Measurements from ENCODE around the gene BCAS1.

BCAS1 gene

DNA sequence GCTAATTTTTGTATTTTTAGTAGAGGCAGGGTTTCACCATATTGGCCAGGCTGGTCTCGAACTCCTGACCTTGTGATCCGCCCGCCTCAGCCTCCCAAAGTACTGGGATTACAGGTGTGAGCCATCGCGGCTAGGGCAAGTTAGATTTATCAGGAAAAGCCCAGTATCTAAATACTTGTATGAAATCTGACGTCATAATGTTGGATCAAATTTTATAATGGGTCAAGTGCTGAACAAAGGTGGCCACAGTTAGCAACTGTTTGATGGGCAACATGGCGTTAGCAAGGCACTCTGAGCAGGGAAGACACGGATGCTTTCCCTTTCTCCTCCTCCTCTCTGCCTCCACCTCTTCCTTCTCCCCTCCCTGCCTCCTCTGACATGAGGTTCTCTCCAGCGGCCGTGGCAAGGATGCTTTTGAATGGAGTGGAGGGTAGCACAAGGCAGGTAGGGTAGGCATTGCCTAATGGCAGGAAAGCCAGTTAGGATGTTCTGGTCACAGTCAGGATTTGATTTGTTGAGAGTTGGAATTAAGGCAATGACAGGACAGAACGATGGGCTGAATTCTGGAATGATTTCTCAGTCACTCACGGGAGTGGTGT is 149.6 kb downstream of the BCAS1 start:
- DNase-seq = no peak

DNA sequence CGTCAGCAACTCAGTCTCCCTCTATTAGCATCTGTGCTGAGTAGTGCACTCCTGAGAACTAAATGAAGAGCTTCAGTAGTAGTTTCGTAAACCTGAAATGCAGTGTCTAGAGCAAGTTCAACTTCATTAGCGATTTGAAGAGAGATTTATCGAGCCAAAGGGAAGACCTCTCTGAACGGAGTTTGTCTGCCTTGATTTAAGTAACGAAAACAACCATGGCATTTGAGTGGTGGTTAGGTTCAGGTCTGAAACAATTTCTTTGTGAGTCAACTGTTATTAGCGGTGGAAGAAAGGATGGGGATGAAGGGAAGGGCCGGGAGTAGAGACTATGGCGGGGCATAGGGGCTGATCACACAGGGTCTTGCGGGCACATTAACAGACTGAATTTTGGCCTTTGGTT is 150.5 kb downstream of the BCAS1 start:
- DNase-seq = no peak

DNA sequence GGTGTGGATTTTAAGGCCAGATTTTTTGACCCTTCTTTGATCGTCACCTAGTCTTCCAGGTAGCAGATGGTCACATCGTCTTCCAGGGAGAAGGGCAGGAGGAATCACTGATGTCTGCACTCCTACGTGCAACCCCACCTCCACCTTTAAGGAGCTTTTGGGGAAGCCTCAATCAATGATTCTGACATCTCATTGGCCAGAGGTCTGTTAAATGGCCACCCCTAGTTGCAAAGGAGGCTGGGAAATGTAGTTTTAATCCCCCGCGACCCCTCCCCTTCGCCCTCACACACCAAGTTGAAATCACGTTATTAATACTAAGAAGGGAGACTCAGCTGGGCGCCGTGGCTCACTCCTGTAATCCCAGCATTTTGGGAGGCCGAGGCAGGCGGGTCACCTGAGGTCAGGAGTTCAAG is 151.4 kb downstream of the BCAS1 start:
- no peak for DNase-seq

DNA sequence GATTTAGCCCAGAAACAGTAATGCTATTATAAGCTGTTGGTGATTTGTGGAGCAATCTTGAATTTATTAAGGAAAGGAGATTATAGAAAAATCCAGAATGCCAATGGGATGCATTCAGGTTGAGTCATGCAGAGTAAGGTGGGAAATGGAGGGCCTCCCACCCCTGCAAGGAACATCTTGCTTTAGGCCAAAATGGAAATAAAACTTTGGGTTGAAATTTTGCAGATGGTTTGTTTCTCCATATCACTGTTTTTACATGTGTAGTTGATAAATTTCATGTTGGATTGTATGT is 152.4 kb downstream of the BCAS1 start:
- DNase-seq = no peak

DNA sequence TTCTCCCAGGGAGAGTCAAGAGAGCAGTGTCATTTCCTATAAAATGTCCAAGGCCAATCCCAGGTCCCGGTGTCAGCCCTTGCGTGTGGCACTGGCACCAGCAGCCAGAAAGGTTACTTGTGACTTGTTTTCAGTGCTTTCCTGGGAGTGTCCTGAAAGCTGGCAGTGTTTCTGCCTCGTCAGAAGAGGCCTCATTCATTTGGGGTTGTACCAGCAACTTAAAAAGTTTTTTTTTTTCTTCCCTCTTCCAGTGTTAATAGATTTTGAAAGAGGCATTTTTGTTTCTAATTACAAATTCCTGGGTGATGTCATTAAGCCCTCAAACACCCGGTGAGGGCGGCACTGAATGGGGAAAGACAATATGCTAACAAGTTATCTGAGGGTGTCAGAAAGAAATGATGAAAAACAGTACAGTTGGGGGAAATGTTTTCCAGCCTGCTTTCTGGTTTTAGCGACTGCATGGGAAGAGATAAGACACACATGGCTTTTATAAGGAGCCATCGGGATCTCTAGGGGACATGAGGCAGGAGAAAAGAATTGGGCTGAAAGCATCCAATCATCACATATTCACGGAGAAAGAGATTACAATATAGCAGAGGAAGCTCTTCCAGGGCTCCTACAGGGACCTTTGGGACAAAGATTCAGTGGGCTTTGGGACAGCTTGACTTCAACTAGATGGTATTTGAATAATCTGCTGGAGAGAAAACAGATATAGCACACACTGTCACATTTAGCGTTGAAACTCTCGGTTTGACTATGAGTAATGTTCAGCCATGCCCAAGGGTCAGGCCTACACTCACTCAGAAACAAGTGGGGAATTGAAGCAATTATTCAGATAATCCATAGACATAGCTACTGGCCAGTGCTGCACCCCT is 153.0 kb downstream of the BCAS1 start:
- DNase-seq = no peak

DNA sequence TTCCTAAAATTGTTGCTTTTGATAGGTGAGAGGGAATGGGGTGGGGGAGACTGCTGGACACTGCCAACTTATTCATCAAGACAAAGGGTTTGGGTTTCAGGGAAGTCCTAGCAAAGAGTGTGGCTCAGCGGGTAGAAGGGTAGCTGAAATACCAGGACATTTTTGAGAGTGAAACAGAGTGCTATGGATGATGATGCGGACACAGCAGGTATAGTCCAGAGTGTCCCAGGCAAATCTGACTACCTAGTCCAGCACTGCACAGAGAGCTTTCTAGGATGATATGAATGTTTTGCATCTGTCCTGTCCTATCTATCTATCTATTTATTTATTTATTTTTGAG is 154.3 kb downstream of the BCAS1 start:
- no peak for DNase-seq

DNA sequence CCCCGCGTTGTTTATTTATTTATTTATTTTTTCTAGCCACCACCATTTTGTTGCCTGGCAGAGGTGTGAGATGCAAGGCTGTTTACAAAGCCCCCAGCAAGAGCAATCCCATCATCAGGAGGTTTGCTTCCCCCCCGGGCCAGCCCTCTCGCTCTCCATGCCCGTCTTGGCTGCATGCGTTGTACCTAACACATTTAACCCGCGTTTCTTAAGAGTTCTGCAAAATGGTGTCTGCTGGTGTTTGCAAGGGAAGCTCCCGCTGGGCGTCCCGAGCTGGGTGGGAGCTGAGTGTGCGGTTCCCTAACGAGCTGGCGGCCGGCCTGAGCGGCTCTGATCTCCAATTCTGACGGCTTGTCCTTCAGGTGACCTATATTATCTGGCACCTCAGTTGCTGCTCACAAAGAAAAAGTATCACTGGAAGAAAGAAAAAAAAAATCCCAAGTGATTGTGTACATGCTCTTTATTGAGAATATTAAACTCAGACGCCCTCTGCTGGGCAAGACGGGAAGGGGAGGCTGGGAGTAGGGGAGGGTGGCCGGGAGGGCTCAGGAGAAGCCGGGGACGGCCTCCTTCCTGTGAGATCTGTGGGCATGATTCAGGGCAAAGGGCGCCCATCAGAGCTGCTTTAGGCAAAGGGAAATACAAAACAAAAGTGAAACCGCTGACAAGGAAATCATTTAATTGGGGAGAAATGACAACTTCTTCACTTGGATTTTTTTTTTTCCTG is 154.8 kb downstream of the BCAS1 start:
- peak; percentile 86 for DNase-seq

DNA sequence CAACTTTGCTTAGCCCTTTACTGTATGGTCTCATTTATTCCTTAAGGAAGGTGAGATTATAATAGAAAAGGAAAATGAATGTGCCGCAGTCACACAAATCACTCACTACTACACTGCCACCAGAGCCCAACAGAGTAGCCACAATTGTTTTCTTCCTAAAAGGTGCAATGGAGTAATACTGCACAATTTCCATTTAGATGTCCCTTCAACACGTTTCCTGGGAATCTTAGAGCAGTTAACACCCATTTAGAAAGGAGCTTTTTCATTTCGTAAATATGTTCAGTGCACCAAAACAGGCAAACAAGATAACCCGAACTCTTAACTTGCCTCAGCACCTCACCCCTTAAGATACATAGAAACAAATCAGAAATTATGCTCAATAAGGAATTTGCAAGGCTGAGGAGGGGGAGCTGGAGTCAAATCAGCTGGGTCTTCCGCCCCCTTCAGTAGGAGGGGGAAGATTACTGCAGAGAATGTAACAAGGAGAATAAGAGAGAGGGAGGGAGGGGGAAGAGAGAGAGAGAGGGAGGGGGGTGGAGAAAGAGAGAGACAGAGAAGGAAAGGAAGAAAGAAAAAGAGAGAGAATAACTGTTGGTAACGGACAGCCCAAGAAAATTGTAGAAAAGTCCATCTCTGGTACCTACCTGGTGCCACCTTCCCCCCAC is 155.5 kb downstream of the BCAS1 start:
- no peak for DNase-seq

DNA sequence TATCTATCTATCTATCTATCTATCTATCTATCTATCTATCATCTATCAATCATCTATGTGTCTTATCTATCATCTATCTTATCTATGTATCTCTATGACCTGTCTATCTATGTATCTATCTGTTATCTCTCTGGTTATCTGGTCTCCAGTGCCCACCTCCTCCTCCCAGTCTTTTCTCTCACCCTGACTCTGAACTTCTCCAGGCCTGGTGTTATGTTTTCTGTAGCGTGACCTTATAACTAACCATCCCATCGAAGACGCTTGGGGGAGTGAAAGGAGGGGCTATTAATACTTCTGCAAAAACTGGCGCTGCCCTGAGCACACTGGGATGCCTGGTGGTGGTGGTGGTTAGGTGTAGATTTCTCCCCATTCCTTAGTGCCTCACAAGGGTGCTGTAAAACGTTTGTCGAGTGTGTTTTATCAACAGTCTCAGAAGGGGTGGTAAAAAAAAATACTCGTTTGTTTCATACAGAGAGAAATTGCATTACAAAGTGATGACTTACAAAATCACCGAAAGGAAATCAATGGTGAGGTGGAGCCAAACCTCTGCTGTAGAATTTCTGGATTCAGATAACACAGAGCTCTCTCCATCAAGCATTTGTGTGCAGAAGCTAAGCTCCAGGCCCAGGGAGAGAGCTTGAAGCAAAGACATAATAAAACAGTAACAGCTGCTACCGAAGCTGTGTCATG is 156.2 kb downstream of the BCAS1 start:
- DNase-seq = no peak

DNA sequence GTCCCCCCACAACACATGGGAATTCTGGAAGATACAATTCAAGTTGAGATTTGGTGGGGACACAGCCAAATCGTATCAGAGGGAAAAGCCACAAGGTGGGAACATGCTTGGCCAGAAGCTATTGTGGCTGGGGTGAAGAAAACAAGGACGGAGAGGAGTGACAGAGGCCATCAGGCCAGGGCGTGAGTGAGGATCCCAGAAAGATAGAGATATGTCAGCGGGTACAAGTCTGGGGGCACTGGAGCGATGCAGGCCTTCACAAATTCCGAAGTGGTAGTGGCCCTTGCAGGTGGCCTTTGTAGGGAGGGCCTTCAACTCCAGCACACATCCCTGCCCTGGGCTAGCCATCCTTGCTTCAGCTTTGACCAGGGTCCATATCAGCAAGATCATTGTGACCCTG is 159.1 kb downstream of the BCAS1 start:
- DNase-seq = no peak

DNA sequence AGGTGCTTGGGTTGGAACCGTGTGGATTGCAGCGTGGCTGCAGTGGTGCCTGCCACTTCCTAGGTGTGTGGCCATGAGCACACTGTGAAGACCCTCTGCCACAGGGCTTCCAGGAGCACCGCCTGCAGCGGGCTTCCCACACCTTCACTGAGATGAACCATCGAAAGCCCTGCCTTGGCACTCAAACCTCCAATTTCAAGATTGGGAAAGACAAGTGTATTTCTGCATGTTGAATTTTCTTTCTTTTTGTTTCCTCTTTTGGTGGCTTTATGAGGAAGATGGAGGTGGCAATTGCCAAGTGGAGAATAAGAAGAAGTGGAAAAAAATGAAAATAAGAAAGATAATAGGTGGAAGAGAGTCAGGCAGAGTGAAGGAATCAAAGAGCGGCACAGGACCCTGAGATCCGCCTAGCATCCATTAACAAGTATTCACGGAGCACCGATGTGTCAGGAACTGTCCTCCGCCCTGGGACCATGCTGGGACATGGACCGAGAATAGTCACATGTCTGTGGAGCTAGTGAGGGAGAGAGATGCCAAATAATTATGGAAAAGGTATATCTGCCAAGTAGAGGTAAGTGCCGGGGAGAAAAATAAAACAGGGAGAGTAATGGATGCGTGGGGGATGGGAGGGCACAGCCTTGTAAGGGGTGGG is 159.9 kb downstream of the BCAS1 start:
- no peak for DNase-seq

DNA sequence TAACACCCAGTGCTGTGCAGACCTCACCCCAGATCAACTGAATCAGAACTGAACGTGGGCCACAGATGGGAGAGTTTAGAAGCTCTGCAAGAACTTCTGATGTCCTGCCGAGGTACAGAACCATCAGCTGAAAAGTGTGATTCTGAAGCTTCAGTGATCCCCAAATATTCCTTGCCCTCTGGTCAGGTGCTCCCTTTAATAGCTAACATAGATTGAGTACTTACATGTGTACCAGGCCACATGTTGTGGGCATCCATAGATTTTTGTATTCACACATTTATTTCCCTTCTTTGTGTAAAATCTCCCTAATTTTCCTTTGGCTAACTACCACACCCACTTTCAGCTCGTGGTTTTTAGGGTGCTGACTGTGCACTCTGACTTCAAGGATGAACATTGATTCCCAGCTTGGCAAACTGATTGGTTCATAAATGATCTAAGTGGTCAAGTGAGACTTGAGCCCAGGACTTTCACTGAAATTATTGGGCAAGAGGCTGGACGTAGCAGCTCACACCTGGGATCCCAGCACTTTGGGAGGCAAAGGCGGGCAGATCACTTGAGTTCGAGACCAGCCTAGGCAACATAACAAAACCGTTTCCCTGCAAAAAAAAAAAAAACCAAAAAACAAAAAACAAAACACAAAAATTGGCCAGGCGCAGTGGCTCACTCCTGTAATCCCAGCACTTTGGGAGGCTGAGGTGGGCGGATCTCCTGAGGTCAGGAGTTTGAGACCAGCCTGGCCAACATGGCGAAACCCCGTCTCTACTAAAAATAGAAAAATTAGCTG is 162.2 kb downstream of the BCAS1 start:
- DNase-seq = no peak

DNA sequence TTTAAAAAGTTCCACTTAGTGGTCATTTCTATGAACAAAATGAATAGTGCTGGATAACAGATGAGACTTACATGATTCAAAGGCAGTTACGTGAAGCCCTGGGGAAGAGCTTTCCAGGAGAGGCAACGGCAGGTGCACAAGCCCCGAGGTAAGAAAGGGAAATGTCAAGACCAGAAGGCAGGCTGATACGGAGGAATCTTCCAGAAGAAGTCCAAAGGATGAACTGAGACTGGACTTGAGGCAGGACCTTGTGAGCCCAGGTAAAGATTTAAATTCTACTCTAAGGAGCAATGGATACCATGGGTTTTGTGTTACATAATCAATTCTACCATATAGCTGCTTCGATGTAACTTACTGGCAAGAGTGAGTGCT is 164.6 kb downstream of the BCAS1 start:
- DNase-seq = no peak

DNA sequence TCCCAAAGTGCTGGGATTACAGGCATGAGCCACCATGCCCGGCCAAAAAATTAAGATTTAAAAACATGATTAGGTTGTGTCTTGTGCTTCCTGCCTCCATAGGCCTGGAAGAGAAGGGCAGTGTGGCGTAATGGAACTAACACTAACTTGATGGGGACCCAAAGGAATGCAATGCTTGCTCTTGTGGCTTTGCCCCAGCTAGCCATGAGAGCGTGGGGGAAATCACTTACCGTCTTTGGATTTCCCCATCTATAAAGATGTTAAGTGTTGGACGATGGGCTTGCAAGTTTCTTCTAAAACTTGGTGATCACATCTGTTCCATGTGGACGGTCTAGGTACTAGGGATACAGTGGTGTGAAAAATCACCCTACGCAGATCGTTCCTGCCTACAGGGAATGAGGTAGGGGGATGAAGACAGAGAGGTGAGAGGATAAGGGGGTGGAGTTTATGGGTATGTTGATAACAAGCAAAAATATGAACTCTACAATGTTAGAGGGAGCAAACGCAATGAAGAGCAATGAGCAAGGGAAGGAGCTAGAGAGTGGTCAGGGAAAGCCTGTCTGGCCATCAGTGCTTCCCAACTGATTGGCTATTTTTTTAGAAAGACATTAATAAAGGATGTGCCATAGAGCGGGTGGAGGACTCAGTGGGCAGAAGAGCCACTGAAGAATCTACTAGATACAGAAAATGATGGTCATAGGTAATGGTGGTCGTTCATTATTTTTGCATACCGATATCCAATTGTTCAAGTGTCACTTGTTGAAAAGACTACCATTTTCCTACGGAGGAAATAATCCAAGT is 165.2 kb downstream of the BCAS1 start:
- DNase-seq = no peak

DNA sequence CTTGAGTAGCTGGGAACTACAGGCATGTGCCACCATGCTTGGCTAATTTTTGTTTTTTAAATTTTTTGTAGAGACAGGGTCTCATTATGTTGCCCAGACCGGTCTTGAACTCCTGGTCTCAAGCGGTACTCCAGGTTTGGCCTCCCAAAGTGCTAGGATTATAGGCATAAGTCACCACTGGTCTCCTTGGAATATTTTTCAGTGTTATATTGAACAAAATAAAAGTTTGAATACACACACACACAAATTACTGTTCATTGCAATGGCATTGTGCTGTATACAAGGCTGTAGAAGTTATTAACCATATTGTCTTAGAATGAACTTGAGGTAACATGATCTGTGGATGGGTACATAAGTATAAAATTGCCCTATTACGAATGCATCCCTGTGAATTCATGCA is 166.1 kb downstream of the BCAS1 start:
- DNase-seq = no peak

DNA sequence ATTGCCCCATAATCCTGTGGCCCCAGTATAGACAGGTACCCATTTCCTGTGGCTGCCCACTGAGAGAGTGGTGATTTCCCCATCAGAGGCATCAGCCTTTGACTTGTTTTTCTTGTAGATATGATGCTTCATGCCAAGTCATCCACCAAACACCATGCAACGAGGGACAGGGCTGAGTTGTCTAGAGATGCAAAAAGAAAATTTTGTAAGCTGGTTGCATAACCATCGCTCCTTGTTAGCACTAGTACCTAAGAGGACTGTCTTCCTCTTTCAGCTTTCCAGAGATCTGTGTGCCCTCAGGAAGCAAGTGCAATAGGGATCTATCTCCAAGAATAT is 166.8 kb downstream of the BCAS1 start:
- DNase-seq = no peak

DNA sequence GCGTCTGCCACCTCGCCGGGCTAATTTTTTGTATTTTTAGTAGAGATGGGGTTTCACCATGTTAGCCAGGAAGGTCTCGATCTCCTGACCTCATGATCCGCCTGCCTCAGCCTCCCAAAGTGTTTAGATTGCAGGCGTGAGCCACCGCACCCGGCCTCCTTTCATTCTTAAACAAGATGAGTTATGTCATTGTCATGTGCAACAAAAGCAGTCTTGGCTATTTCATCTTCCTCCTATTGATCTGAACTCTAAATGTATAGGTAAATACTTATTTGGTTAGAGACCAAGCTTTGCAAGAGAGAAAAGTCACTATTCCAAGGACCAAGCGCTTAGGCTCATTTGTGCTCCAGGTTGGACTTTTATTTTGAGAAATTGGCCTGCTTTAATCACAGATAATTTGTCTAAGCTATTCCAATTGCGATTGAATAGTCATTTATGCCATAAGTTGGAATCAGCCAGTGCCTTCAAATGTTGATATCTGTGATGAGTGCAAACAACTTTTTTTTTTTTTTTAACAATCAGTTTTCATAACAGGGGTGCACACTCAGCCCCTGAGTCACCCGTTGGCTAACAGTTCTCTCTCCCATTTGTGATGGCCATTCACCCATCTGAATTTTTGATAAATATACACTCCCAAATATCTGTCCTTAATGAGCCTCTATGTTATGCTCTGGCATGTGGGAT is 167.3 kb downstream of the BCAS1 start:
- DNase-seq = no peak

DNA sequence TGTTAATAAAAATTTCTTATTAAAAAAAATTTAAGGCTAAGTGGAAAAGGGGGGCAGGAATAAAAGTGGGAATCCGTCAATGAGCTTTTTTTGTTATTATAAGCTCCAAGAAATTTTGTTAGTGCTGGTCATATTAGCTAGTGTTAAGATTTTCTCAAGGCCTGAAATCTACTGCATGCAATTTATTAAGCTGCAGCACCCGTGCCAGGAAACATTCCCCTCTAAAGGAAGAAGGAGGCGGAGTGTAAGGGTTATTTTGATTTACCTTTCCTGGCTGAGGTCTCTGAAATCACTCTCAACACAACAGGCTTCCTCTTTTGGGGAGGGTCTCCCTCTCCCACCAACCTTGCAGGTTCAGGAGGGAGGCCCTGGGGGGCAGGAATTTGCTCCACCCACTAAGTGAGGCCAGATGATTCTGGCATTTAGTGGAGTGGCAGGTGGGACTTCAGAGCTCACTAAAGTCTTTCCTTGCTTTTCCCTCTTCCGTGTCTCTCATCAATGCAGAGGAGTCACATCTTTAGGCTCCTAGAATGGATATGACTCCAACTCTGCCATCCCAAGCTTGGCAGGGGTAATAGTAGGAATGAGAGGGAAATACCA is 168.8 kb downstream of the BCAS1 start:
- no peak for DNase-seq

DNA sequence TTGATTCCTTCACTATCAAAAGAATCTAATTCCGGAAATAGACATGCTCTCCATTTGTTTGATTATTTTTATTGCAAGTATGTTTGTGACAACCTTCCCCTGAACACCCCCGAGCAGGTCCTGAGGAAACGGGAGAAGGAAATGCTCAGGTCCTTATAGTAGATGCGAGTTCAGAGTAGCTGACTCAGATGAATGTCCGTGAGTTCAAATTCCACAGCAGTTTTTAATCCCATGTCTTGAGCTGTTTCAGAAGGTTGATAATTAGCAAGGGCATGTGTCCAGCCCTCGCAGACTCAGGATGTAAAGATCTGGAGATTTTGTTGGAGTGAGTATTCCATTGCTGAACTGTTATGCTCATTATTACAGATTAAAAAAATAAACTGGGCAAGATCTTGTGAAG is 169.3 kb downstream of the BCAS1 start:
- no peak for DNase-seq

DNA sequence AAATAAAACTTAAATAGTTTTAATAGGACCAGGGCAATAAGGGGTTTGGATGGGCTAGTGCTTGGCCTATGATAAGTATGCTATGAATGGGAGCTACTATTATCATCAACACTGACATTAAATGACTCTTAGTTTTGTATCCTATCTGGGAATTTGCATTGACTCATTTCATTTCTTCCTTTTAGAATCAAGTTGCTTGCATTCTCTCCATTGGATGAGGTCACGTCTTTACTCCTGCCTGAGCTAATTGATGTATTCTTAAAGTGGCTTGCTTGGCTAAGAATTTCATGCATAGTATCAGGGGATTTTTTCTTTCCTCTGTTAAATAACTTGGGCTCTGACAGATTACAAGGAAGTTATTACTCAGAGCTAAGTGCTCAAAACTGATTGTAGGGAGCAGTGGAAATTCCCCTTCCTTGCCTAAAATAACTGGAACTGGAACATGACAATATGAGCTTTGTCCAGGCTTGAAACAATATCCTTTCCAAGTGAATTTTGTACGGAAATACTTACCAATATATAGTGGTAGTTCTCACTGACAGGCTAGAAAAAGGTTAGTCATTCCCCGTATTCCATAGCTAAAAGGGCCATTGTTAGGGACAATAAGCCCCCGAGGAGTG is 169.9 kb downstream of the BCAS1 start:
- DNase-seq = no peak

Measured in central memory CD4-positive, alpha-beta T cell (primary cell).